ENCODE results near the gene BSND.

DNA sequence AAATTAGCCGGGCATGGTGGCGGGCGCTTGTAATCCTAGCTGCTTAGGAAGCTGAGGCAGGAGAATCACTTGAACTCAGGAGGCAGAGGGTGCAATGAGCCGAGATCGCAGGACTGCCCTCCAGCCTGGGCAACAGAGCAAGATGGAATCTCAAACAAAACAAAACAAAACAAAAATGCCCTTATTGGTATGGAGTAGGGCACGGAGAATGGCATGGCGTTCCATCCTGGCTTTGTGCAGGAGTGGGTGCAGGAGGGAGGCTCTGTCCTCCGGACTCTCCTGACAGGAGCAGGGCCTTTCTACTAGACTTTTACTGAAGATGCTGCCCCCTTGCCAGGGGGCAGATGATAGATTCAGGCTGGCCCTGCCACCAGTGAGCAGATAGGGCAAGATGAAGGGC lies 17.3 kb upstream of the BSND start:
- no peak for TF ChIP-seq EZH2phosphoT487 (IDR thresholded peaks at IDR 0.05; ENCODE audit: low read depth)
- TF ChIP-seq CTCF (IDR thresholded peaks at IDR 0.05; ENCODE audit: low read depth, low read length): no peak
